ENCODE results near the gene NTNG2.
"Not testable (repeated sequence)": the region's sequence is repeated elsewhere in the genome, so short reads cannot be mapped to it uniquely, and the experiment has no call there.

The NTNG2 gene

DNA sequence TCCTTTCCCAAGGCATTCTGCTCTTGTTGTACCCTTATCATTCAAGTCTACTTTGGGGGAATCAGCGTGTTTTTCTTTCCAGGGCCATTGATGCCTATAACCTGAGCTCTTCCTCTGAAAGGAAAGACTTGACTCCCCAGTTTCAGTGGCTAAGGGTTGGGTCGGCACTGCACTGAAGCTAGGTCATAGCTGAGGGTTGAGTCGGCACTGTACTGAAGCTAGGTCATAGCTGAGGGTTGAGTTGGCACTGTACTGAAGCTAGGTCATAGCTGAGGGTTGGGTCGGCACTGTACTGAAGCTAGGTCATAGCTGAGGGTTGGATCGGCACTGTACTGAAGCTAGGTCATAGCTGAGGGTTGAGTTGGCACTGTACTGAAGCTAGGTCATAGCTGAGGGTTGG, 27.8 kb upstream of the NTNG2 start:
- H3K4me3 ChIP-seq (ENCODE audit: low read depth, low read length); H3K9ac ChIP-seq (ENCODE audit: low read depth, low read length); H3K4me1 ChIP-seq (ENCODE audit: control insufficient read depth, insufficient read depth, low read length); H3K27me3 ChIP-seq (ENCODE audit: control insufficient read depth, insufficient read depth, low read length); H3K36me3 ChIP-seq (ENCODE audit: control insufficient read depth, insufficient read depth, low read length); H3K9me3 ChIP-seq (ENCODE audit: control insufficient read depth, insufficient read depth, low read length): not testable (repeated sequence)

DNA sequence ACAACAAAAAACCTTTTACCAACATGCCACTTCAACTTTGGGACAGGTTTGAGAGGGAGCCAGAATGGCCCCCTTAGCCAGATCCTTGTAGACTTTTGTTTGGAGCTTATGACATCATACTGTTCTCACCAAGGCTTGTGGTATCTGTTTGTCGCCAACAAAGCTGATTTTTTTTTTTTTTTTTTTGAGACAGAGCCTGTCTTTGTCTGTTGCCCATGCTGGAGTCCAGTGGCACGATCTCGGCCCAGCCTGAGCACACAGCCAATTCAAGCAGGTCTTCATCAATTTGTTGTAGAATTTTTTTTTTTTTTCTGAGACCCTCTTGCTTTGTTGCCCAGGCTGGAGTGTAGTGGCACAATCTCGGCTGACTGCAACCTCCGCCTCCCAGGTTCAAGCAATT, 26.4 kb upstream of the NTNG2 start:
- peaks cover 11% of the 10 kb centered on the region for H3K4me1 ChIP-seq (ENCODE audit: control insufficient read depth, insufficient read depth, low read length)
- H3K9me3 ChIP-seq (ENCODE audit: control insufficient read depth, insufficient read depth, low read length), result no peaks in the 10 kb centered on the region
- H3K4me3 ChIP-seq (ENCODE audit: low read depth, low read length), result no peak overlapping the region
- no peaks in the 10 kb centered on the region for H3K36me3 ChIP-seq (ENCODE audit: control insufficient read depth, insufficient read depth, low read length)
- no peak overlapping the region for H3K9ac ChIP-seq (ENCODE audit: low read depth, low read length)
- H3K27me3 ChIP-seq (ENCODE audit: control insufficient read depth, insufficient read depth, low read length), result peaks cover 8% of the 10 kb centered on the region

DNA sequence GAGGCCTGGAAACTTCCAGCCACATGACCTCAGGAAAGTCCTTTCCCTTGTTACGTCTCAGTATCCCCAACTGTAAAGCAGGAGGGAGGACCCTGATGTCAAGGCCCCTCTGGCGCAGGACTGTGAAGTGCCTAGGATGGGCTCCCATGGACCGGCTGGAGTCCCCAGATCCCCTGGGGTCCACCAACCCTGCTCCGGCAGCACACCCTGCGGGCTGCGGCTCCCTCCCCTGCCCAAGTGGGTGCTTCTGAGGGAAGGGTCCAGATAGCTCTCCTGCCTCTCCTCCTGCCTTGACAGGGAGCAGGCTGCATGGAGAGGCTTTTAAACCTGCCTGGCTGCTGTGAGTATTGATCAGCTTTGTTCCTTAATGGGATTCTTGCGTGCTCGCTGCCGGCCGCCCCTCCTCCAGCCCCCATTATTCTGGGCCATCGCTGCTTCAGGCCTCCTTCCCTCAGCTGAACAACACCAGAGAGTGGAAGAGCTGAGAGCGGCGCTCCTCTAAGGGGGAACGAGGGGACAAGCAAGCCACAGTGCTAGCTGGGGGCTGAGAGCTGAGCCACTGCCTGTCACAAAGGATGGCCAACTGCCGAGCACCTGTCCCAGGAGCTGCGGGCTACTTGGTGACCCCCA, 25.6 kb upstream of the NTNG2 start:
- Histone ChIP-seq H3K4me1 (ENCODE audit: control insufficient read depth, insufficient read depth, low read length) (peaks cover 14% of the 10 kb centered on the region), H3K9me3 (ENCODE audit: control insufficient read depth, insufficient read depth, low read length) (no peaks in the 10 kb centered on the region), H3K9ac (ENCODE audit: low read depth, low read length) (no peak overlapping the region), H3K36me3 (ENCODE audit: control insufficient read depth, insufficient read depth, low read length) (no peaks in the 10 kb centered on the region), H3K4me3 (ENCODE audit: low read depth, low read length) (no peak overlapping the region), H3K27me3 (ENCODE audit: control insufficient read depth, insufficient read depth, low read length) (peaks cover 9% of the 10 kb centered on the region)

DNA sequence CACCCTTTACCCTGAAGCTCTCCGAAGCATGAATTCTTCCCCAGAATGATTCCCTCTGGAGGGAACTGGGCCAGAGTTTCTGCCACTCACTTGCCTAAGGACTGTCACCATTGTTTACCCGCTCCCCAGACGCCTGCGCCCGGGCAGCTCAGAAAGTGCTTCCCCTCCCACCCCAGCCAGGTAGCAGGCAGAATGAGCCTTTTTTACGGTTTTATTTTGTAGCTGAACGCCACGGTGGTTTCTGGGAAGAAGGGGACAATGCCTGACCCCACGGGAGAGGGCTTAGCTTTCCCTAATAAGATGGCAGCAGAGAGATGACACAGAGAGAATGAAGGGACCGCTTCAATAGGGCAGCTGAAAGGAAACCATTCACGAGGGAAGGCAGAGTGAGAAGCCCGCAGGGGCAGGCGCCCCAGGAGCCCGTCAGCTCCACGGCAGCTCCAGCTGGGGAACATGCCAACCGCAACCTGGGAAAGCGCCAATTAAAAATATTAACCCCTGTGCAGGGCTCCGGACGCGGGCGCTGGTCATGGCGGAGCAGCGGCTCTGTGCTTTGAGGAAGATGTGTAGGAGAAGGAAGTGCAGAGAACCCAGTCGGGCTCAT, 20.4 kb upstream of the NTNG2 start:
- Histone ChIP-seq H3K4me3 (ENCODE audit: low read depth, low read length) (peak overlapping the region; percentile 58), H3K4me1 (ENCODE audit: control insufficient read depth, insufficient read depth, low read length) (peaks cover 12% of the 10 kb centered on the region), H3K36me3 (ENCODE audit: control insufficient read depth, insufficient read depth, low read length) (no peaks in the 10 kb centered on the region), H3K27me3 (ENCODE audit: control insufficient read depth, insufficient read depth, low read length) (peaks cover 16% of the 10 kb centered on the region), H3K9ac (ENCODE audit: low read depth, low read length) (peak overlapping the region; percentile 14), H3K9me3 (ENCODE audit: control insufficient read depth, insufficient read depth, low read length) (no peaks in the 10 kb centered on the region)

DNA sequence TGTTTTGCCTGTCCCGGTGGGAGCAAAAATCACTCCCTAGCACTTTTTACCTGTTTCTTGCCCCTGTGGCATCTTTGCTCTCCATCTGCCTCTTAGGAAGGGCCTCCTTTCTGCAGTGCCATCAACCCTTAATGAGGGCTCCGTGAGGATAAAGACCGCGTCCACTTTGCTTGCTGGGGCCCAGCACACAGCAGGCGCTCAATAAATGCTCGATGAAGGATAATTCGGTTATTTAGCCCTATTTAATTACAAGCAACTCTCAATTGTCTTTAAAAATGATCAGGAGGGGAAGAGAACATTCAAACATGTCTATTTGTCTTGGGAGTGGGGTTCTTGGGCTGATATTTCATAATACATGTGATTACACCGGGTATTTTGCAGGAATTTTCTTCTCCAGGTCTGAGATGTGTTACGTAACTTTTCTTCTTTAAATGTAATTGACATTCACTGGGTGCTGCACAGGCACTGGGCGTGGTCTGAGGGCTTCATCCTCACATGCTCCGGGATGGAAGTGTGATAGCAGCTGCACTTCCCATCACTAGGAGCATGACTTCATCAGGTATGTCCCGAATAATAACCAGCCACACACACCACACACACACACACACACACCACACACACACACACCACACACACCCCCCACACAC, 19.8 kb upstream of the NTNG2 start:
- peaks cover 9% of the 10 kb centered on the region for H3K4me1 ChIP-seq (ENCODE audit: control insufficient read depth, insufficient read depth, low read length)
- no peaks in the 10 kb centered on the region for H3K9me3 ChIP-seq (ENCODE audit: control insufficient read depth, insufficient read depth, low read length)
- H3K9ac ChIP-seq (ENCODE audit: low read depth, low read length), result no peak overlapping the region
- H3K4me3 ChIP-seq (ENCODE audit: low read depth, low read length), result peak overlapping the region; percentile 58
- H3K27me3 ChIP-seq (ENCODE audit: control insufficient read depth, insufficient read depth, low read length), result peaks cover 16% of the 10 kb centered on the region
- no peaks in the 10 kb centered on the region for H3K36me3 ChIP-seq (ENCODE audit: control insufficient read depth, insufficient read depth, low read length)

DNA sequence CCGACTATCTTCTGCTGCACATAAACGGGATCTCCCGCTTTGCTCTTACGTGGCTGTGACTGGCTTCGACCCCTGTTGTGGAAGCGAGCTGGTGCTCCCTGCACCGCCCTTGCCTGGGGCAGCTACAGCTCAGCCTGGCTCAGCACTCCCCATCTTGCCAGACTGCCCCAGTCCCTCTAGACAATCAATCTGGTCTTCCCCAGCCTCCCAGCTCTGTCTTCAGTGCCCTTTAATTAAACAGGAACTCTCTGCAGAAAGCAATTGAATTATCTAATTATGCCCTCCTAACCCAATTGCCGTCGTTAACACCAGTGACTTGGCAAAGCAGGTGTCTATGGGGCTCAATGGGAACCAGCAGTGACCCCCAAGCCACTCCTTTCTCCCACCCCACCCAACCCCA, 18.9 kb upstream of the NTNG2 start:
- Histone ChIP-seq H3K9ac (ENCODE audit: low read depth, low read length) (no peak overlapping the region), H3K4me1 (ENCODE audit: control insufficient read depth, insufficient read depth, low read length) (peaks cover 9% of the 10 kb centered on the region), H3K36me3 (ENCODE audit: control insufficient read depth, insufficient read depth, low read length) (no peaks in the 10 kb centered on the region), H3K27me3 (ENCODE audit: control insufficient read depth, insufficient read depth, low read length) (peaks cover 14% of the 10 kb centered on the region), H3K9me3 (ENCODE audit: control insufficient read depth, insufficient read depth, low read length) (no peaks in the 10 kb centered on the region), H3K4me3 (ENCODE audit: low read depth, low read length) (no peak overlapping the region)

DNA sequence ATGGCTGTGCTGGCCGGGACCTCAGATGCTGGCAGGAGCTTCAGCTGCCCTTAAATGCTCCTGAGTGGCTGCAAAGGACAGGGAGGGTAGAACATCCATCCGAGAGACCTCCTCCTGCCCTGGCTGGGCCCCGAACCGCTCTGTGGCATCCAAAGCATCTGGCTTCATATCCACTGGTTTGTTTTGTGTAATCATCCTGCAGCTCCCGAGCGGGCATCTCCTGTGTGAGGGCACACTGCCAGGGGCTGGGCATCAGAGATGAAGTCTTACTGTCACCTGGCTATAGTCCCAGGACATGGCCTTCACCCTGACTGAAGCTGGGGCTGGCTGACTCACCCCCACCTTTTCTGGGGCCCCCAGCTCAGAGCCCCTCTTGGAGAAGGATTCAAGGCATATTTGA, 18.5 kb upstream of the NTNG2 start:
- Histone ChIP-seq H3K36me3 (ENCODE audit: control insufficient read depth, insufficient read depth, low read length) (no peaks in the 10 kb centered on the region), H3K27me3 (ENCODE audit: control insufficient read depth, insufficient read depth, low read length) (peaks cover 14% of the 10 kb centered on the region), H3K9ac (ENCODE audit: low read depth, low read length) (no peak overlapping the region), H3K4me3 (ENCODE audit: low read depth, low read length) (no peak overlapping the region), H3K9me3 (ENCODE audit: control insufficient read depth, insufficient read depth, low read length) (no peaks in the 10 kb centered on the region), H3K4me1 (ENCODE audit: control insufficient read depth, insufficient read depth, low read length) (peaks cover 9% of the 10 kb centered on the region)

DNA sequence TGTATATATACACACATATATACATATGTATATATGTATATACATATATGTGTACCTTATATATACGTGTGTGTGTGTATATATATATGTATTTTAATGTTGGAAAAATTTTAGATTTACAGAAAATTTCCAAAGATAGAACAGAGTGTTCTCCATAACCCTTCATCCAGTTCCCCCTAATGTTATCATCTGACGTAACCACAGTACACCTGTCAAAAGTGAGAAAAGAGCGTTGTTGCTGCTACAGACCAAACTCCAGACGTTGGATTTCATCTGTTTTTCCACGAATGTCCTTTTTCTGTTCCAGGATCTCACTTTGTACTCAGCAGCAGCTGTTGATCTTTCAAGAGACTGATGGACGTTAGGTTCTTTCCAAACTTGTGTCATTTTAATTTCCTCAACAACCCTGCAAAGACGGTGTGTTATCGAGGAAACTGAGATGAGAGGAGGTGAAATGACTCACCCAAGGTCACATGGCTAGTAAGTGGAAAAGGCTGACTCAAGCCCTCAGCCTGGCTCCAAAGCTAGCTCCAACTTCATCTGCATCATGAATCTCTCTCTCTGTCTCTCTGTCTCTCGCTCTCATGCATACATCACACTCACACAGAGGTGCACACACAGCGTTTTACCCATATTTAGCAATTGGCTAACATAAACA, 17.0 kb upstream of the NTNG2 start:
- Histone ChIP-seq H3K9ac (ENCODE audit: low read depth, low read length) (no peak overlapping the region), H3K4me1 (ENCODE audit: control insufficient read depth, insufficient read depth, low read length) (peaks cover 7% of the 10 kb centered on the region), H3K27me3 (ENCODE audit: control insufficient read depth, insufficient read depth, low read length) (peaks cover 12% of the 10 kb centered on the region), H3K4me3 (ENCODE audit: low read depth, low read length) (no peak overlapping the region), H3K9me3 (ENCODE audit: control insufficient read depth, insufficient read depth, low read length) (no peaks in the 10 kb centered on the region), H3K36me3 (ENCODE audit: control insufficient read depth, insufficient read depth, low read length) (no peaks in the 10 kb centered on the region)

DNA sequence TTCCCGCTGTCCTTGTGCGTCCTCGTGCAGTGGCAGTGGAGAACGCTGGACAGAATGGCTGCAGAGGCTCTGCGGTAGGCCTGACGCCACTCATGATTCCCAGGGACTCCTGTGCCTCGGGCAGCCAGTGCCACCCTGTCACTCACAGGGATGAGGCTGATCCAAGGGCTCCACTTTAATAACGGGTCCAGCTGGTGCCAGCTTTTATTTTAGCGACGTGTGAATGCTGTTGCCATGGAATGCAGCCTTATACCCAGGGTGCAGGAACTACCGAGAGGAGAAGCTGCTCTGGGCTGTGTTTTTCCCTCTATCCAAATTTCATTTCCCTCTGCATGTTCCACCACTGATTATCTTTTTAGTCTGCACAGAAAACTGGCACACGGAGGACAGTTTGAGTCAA, 15.8 kb upstream of the NTNG2 start:
- Histone ChIP-seq H3K9me3 (ENCODE audit: control insufficient read depth, insufficient read depth, low read length) (no peaks in the 10 kb centered on the region), H3K9ac (ENCODE audit: low read depth, low read length) (no peak overlapping the region), H3K27me3 (ENCODE audit: control insufficient read depth, insufficient read depth, low read length) (peaks cover 7% of the 10 kb centered on the region), H3K36me3 (ENCODE audit: control insufficient read depth, insufficient read depth, low read length) (no peaks in the 10 kb centered on the region), H3K4me3 (ENCODE audit: low read depth, low read length) (no peak overlapping the region), H3K4me1 (ENCODE audit: control insufficient read depth, insufficient read depth, low read length) (peaks cover 3% of the 10 kb centered on the region)

DNA sequence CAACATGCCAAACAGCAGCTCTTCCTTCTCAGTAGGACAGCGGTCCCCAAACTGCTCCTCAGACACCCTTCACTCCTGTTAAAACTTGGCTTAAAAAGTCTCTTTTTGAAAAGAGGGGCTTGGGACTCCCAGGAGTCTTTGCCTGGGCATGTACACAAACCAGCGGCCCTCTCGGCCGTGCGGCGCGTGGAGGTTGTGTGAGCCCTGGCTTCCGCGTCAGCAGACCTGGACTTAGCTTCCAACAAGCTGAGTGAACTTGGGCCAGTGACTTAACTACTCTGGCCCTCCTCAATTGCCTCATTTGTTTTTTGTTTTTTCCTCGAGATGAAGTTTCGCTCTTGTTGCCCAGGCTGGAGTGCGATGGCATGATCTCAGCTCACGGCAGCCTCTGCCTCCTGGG, 15.3 kb upstream of the NTNG2 start:
- Histone ChIP-seq H3K4me3 (ENCODE audit: low read depth, low read length) (no peak overlapping the region), H3K27me3 (ENCODE audit: control insufficient read depth, insufficient read depth, low read length) (peaks cover 6% of the 10 kb centered on the region), H3K9me3 (ENCODE audit: control insufficient read depth, insufficient read depth, low read length) (no peaks in the 10 kb centered on the region), H3K9ac (ENCODE audit: low read depth, low read length) (no peak overlapping the region), H3K36me3 (ENCODE audit: control insufficient read depth, insufficient read depth, low read length) (no peaks in the 10 kb centered on the region), H3K4me1 (ENCODE audit: control insufficient read depth, insufficient read depth, low read length) (no peaks in the 10 kb centered on the region)

DNA sequence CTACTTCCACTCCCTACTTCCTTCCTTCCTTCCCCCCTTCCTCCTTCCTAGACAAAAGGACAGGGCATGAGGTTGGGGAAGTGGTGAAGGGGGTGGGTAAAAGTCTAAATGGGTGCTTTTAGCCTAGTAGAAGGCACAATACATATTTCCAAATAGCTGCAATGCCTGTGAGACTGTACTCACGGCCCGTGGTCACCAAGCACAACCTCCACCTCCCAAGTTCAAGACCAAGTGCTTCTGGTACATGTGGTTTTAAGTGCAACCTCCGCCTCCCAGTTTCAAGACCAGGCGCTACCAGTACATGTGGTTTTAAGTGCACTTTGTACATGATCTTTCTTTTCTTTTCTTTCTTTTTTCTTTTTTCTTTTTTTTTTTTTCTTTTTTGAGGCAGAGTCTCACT, 14.5 kb upstream of the NTNG2 start:
- no peaks in the 10 kb centered on the region for H3K4me1 ChIP-seq (ENCODE audit: control insufficient read depth, insufficient read depth, low read length)

DNA sequence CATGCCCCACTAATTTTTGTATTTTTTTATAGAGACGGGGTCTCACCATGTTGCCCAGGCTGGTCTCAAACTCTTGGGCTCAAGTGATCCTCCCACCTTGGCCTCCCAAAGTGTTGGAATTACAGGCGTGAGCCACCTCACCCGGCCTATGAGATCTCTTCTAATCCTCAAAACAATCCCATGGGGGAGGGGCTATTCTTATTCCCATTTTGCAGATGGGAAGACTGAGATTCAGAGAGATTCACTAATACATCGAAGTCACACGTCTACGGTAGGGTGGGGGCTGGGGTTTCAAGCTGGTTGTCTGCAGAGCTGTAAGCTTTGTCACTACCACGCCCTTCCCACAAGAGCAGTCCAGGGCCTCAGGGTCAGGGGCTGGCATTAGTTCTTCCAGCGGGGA, 14.0 kb upstream of the NTNG2 start:
- Histone ChIP-seq H3K36me3 (ENCODE audit: control insufficient read depth, insufficient read depth, low read length) (no peaks in the 10 kb centered on the region), H3K27me3 (ENCODE audit: control insufficient read depth, insufficient read depth, low read length) (peaks cover 2% of the 10 kb centered on the region), H3K4me1 (ENCODE audit: control insufficient read depth, insufficient read depth, low read length) (no peaks in the 10 kb centered on the region), H3K9me3 (ENCODE audit: control insufficient read depth, insufficient read depth, low read length) (no peaks in the 10 kb centered on the region), H3K4me3 (ENCODE audit: low read depth, low read length) (no peak overlapping the region), H3K9ac (ENCODE audit: low read depth, low read length) (no peak overlapping the region)

More for the DNA sequence above, 14.5 kb upstream of the NTNG2 start:
- no peaks in the 10 kb centered on the region for H3K9me3 ChIP-seq (ENCODE audit: control insufficient read depth, insufficient read depth, low read length)
- peaks cover 1% of the 10 kb centered on the region for H3K27me3 ChIP-seq (ENCODE audit: control insufficient read depth, insufficient read depth, low read length)
- no peak overlapping the region for H3K9ac ChIP-seq (ENCODE audit: low read depth, low read length)
- H3K36me3 ChIP-seq (ENCODE audit: control insufficient read depth, insufficient read depth, low read length), result no peaks in the 10 kb centered on the region
- H3K4me3 ChIP-seq (ENCODE audit: low read depth, low read length), result no peak overlapping the region

All from iPS-15b (cell line).